Neutrophil (primary cell): ENCODE results near the gene KPNA1.
"Not testable (repeated sequence)": the region's sequence is repeated elsewhere in the genome, so short reads cannot be mapped to it uniquely, and the experiment has no call there.

Experiments
- H3K27ac ChIP-seq: fragments of 200-600 bp; sonication (generic); 2 replicates; pipeline ENCODE4 v1.5.1; 2016; ENCODE audit warnings: mild to moderate bottlenecking, moderate library complexity
- H3K27me3 ChIP-seq: fragments of 200-600 bp; sonication (generic); 2 replicates; pipeline ENCODE4 v1.6.0; 2016; ENCODE audit warnings: mild to moderate bottlenecking
- H3K36me3 ChIP-seq: fragments of 200-600 bp; sonication (generic); 2 replicates; pipeline ENCODE4 v1.5.1; 2017
- H3K4me1 ChIP-seq, 2 experiments: fragments of 200-600 bp in 1 of 2; sonication (generic) in 1 of 2; 1 replicate in 1 of 2; 2 replicates in 1 of 2; pipeline versions ENCODE4 v1.5.1 to v1.6.1; 2013 to 2016; ENCODE audit warnings: low read depth in 1 of 2, low read length in 1 of 2, mild to moderate bottlenecking in 1 of 2, moderate library complexity in 1 of 2; ENCODE audit not compliant: control insufficient read depth in 1 of 2, insufficient read depth in 1 of 2
- H3K4me3 ChIP-seq, 2 experiments: fragments of 200-600 bp in 1 of 2; sonication (generic) in 1 of 2; 1 replicate in 1 of 2; 2 replicates in 1 of 2; pipeline ENCODE4 v1.5.1; 2013 to 2016; ENCODE audit warnings: low read depth in 1 of 2, low read length in 1 of 2, mild to moderate bottlenecking in 1 of 2, moderate library complexity in 1 of 2
- H3K9me3 ChIP-seq: fragments of 200-600 bp; sonication (generic); 2 replicates; pipeline ENCODE4 v1.5.1; 2016
- TF ChIP-seq, protein P1 (sequence below): fragments of 200-600 bp; sonication (generic); IDR thresholded peaks from 2 replicates; pipeline ENCODE4 v1.5.1; 2016; ENCODE audit warnings: antibody characterized with exemption

The KPNA1 gene

GRCh38 chr3:122513386-122514122 is 1.2 kb downstream of the KPNA1 start:
- H3K4me3 ChIP-seq: peak overlapping the region; percentile 72 to 98

GRCh38 chr3:122512284-122512683 is 2.5 kb downstream of the KPNA1 start:
- TF ChIP-seq, protein P1, sequence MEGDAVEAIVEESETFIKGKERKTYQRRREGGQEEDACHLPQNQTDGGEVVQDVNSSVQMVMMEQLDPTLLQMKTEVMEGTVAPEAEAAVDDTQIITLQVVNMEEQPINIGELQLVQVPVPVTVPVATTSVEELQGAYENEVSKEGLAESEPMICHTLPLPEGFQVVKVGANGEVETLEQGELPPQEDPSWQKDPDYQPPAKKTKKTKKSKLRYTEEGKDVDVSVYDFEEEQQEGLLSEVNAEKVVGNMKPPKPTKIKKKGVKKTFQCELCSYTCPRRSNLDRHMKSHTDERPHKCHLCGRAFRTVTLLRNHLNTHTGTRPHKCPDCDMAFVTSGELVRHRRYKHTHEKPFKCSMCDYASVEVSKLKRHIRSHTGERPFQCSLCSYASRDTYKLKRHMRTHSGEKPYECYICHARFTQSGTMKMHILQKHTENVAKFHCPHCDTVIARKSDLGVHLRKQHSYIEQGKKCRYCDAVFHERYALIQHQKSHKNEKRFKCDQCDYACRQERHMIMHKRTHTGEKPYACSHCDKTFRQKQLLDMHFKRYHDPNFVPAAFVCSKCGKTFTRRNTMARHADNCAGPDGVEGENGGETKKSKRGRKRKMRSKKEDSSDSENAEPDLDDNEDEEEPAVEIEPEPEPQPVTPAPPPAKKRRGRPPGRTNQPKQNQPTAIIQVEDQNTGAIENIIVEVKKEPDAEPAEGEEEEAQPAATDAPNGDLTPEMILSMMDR: no peak
- H3K9me3 ChIP-seq: no peaks in the 10 kb centered on the region
- no peaks in the 10 kb centered on the region for H3K27me3 ChIP-seq
- H3K4me1 ChIP-seq: peaks cover 52 to 61% of the 10 kb centered on the region in 2 experiments
- H3K27ac ChIP-seq: peak overlapping the region; percentile 98
- no peak overlapping the region for H3K4me3 ChIP-seq
- H3K36me3 ChIP-seq: no peaks in the 10 kb centered on the region

More at GRCh38 chr3:122513386-122514122, 1.2 kb downstream of the KPNA1 start:
- H3K9me3 ChIP-seq: no peaks in the 10 kb centered on the region
- TF ChIP-seq, protein P1: no peak
- H3K4me1 ChIP-seq: peaks cover 52 to 54% of the 10 kb centered on the region in 2 experiments
- peak overlapping the region; percentile 98 for H3K27ac ChIP-seq
- no peaks in the 10 kb centered on the region for H3K36me3 ChIP-seq
- no peaks in the 10 kb centered on the region for H3K27me3 ChIP-seq

DNA sequence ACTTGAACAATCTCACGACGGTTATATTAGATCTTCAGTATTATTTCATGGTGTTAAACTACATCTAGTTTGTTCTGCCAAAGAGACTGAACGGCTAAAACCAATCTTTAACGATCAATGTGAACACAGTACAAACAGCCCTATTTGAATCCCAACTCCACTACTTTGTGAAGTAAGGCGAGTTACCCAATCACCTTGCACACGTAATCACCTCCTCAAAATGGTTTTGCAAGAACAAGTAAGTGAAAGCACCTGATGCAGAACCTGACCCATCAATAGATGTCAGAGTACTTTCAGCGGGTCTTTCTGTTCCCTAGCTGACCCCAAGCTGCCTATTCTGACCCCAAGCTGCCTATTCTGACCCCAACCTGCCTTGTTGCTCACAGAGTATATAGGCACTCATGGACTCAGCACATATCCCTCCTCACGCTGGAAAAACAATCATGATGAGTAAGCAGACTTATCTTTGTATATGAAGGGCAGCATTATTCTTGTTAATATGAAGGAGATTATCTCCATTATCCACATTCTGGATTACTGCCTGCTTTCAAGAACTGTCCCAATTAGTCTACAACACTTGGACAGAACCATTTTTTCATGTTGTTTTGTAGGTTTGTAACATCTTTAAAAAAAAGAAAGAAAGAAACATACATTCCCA is 3.7 kb downstream of the KPNA1 start:
- H3K9me3 ChIP-seq: no peaks in the 10 kb centered on the region
- TF ChIP-seq, protein P1: no peak
- H3K4me3 ChIP-seq: peak overlapping the region; percentile 2 to 24
- H3K27me3 ChIP-seq: no peaks in the 10 kb centered on the region
- H3K27ac ChIP-seq: peak overlapping the region; percentile 87
- H3K36me3 ChIP-seq: no peaks in the 10 kb centered on the region
- H3K4me1 ChIP-seq: peaks cover 52 to 61% of the 10 kb centered on the region in 2 experiments

GRCh38 chr3:122508944-122509343 is 5.8 kb downstream of the KPNA1 start:
- Histone ChIP-seq H3K4me1 (peaks cover 45 to 56% of the 10 kb centered on the region in 2 experiments), H3K27ac (peak overlapping the region; percentile 87)
- H3K4me3 ChIP-seq, H3K27me3 ChIP-seq, H3K9me3 ChIP-seq, H3K36me3 ChIP-seq: not testable (repeated sequence)

DNA sequence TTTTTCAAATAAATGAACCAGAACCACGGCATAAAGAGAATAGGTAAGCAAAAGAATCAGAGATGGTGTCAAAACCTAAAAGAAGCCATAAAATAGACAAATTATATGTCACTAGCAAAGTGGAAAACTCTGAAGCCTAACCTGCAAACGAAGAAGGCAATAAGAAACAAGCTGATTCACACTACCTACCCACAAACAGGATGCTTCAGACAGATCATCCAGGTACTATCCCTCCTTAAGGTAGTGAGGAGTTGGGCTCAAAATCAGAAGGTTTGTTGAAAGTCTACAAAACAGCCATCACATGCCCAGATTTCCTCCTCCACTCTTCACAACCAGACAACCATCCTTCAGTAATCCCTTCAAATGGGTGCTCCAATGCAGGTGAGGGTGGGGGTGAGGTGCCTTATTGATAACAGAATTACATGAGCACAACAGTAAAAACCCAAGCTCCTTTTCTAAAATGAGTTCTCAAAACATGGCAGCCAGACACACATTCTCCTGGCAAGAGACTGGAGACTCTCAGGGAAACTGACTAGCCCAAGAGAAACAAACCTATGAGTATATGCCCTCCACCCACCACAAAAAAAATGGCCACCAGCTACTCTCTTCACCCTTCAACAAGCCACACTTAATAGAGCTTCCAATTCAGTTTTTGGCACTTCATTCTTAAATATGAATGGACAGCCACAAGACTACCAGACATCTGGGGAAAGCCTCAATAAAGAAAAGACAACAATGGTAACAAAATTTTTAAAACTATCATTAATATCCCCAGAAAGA is 6.4 kb downstream of the KPNA1 start:
- Histone ChIP-seq H3K27me3 (no peaks in the 10 kb centered on the region), H3K9me3 (no peaks in the 10 kb centered on the region), H3K4me3 (no peak overlapping the region), H3K36me3 (no peaks in the 10 kb centered on the region), H3K4me1 (peaks cover 40 to 50% of the 10 kb centered on the region in 2 experiments), H3K27ac (peak overlapping the region; percentile 44)
- TF ChIP-seq, protein P1: no peak
